Liver (tissue), 9 donors: ENCODE measurements around the gene UNC5A. TPM values are rescaled to one million over a fixed set of nuclear protein-coding genes. Genes with fewer than 3 reads are reported as not detected.

Experiments used
- DNase-seq: peaks from one replicate; pipeline ENCODE4 v3.0.0-alpha.2; 2017; ENCODE audit warnings: low spot score
- H3K27ac ChIP-seq, 2 donors: one replicate each; pipeline ENCODE4 v1.7.0; 2013; ENCODE audit warnings: inconsistent platforms in 2 of 2, low read length in 2 of 2, control low read depth in 1 of 2, low read depth in 1 of 2, mild to moderate bottlenecking in 1 of 2
- H3K27me3 ChIP-seq, 4 donors: one replicate each; pipeline versions ENCODE4 v1.6.1 to v1.7.0; 2013; ENCODE audit warnings: low read length in 3 of 4, inconsistent platforms in 1 of 4, mild to moderate bottlenecking in 1 of 4, moderate library complexity in 1 of 4; ENCODE audit not compliant: control insufficient read depth in 4 of 4, insufficient read depth in 4 of 4
- H3K36me3 ChIP-seq, 4 donors: one replicate each; pipeline versions ENCODE4 v1.6.1 to v1.7.0; 2013; ENCODE audit warnings: low read length in 3 of 4, mild to moderate bottlenecking in 3 of 4, low read depth in 1 of 4, moderate library complexity in 1 of 4; ENCODE audit not compliant: control insufficient read depth in 4 of 4, insufficient read depth in 3 of 4
- H3K4me1 ChIP-seq, 4 donors: one replicate each; pipeline versions ENCODE4 v1.6.1 to v1.7.0; 2013; ENCODE audit warnings: low read length in 3 of 4, mild to moderate bottlenecking in 3 of 4, moderate library complexity in 1 of 4; ENCODE audit not compliant: control insufficient read depth in 4 of 4, insufficient read depth in 4 of 4
- H3K4me3 ChIP-seq, 3 donors: one replicate each; pipeline versions ENCODE4 v1.6.1 to v1.7.0; 2013; ENCODE audit warnings: low read length in 3 of 3, control low read depth in 1 of 3, low read depth in 1 of 3, mild to moderate bottlenecking in 1 of 3
- H3K9ac ChIP-seq, 2 donors: one replicate each; pipeline ENCODE4 v1.7.0; 2013; ENCODE audit warnings: low read length in 2 of 2, mild to moderate bottlenecking in 2 of 2, moderate library complexity in 2 of 2, control low read depth in 1 of 2, low read depth in 1 of 2
- H3K9me3 ChIP-seq, 4 donors: one replicate each; pipeline versions ENCODE4 v1.6.1 to v1.7.0; 2013; ENCODE audit warnings: low read length in 3 of 4; ENCODE audit not compliant: control insufficient read depth in 4 of 4
- EGR1 ChIP-seq, 2 donors: IDR thresholded peaks; 2 replicates each; pipeline ENCODE4 v1.6.1; 2016 to 2018; ENCODE audit warnings: antibody characterized with exemption in 2 of 2, low read depth in 2 of 2
- FOXA1 ChIP-seq: IDR thresholded peaks from 2 replicates; pipeline ENCODE4 v1.6.1; 2016; ENCODE audit warnings: antibody characterized with exemption
- FOXA2 ChIP-seq: IDR thresholded peaks from 2 replicates; pipeline ENCODE4 v1.6.1; 2016; ENCODE audit warnings: antibody characterized with exemption
- GABPA ChIP-seq, 2 donors: IDR thresholded peaks in 1 of 2; conservative IDR thresholded peaks in 1 of 2; 2 replicates each; pipeline ENCODE4 v1.6.1; 2016; ENCODE audit warnings: antibody characterized with exemption in 2 of 2, mild to moderate bottlenecking in 1 of 2, moderate library complexity in 1 of 2
- HNF4A ChIP-seq, 2 donors: conservative IDR thresholded peaks; 2 replicates each; pipeline ENCODE4 v1.6.1; 2016; ENCODE audit warnings: antibody characterized with exemption in 2 of 2, mild to moderate bottlenecking in 2 of 2
- HNF4G ChIP-seq: IDR thresholded peaks from 2 replicates; pipeline ENCODE4 v1.6.1; 2016; ENCODE audit warnings: antibody characterized with exemption
- JUND ChIP-seq, 2 donors: IDR thresholded peaks; 2 replicates each; pipeline ENCODE4 v1.6.1; 2016; ENCODE audit warnings: antibody characterized with exemption in 2 of 2
- MAX ChIP-seq: IDR thresholded peaks from 2 replicates; pipeline ENCODE4 v1.6.1; 2016; ENCODE audit warnings: antibody characterized with exemption
- NR2F2 ChIP-seq: IDR thresholded peaks from 2 replicates; pipeline ENCODE4 v1.6.1; 2016; ENCODE audit warnings: antibody characterized with exemption
- RAD21 ChIP-seq, 2 donors: IDR thresholded peaks; 2 replicates each; pipeline ENCODE4 v1.6.1; 2016; ENCODE audit warnings: antibody characterized with exemption in 2 of 2, mild to moderate bottlenecking in 2 of 2
- RXRA ChIP-seq, 2 donors: IDR thresholded peaks; 2 replicates each; pipeline ENCODE4 v1.6.1; 2017 to 2018; ENCODE audit warnings: antibody characterized with exemption in 2 of 2, mild to moderate bottlenecking in 1 of 2
- TAF1 ChIP-seq: conservative IDR thresholded peaks from 2 replicates; pipeline ENCODE4 v1.6.1; 2016; ENCODE audit warnings: antibody characterized with exemption, mild to moderate bottlenecking
- YY1 ChIP-seq: IDR thresholded peaks from 2 replicates; pipeline ENCODE4 v1.6.1; 2016; ENCODE audit warnings: antibody characterized with exemption, mild to moderate bottlenecking
- WGBS: extraction: QIAGEN DNeasy Blood & Tissue Kit; methylation state at CpG from one replicate; pipeline ENCODE4 v1.1.7; 2013; 5-methylcytosine and 5-hydroxymethylcytosine counted together
- polyA plus RNA-seq, 2 donors: library from polyadenylated mRNA; stranded (reverse) in 1 of 2; unstranded in 1 of 2; fragments of 200-250 nt in 1 of 2; fragments of >200 nt in 1 of 2; fragmentation: Nextera tagmentation in 1 of 2; extraction: Ambion mirVana in 1 of 2; gene quantifications; one replicate each; pipeline versions ENCODE4 v1.2.1 to v1.2.3, GENCODE V29; 2013 to 2015
- total RNA-seq, 2 donors: library from RNA; depleted of rRNA; stranded (reverse); fragments of >200 nt; gene quantifications; one replicate each; pipeline ENCODE4 v1.2.3, GENCODE V29; 2014
- TF ChIP-seq, protein P1 (sequence below): IDR thresholded peaks from 2 replicates; pipeline ENCODE4 v1.6.1; 2016; ENCODE audit warnings: antibody characterized with exemption
- donor health status: healthy.
- donor health status: healthy.
- donor health status: healthy.
- donor health status: healthy.
- donor health status: healthy.

Gene UNC5A
- total and polyA plus RNA-seq, 4 donors: under 0.01 to 0.07 (median 0.03) TPM; not detected in 1

DNA sequence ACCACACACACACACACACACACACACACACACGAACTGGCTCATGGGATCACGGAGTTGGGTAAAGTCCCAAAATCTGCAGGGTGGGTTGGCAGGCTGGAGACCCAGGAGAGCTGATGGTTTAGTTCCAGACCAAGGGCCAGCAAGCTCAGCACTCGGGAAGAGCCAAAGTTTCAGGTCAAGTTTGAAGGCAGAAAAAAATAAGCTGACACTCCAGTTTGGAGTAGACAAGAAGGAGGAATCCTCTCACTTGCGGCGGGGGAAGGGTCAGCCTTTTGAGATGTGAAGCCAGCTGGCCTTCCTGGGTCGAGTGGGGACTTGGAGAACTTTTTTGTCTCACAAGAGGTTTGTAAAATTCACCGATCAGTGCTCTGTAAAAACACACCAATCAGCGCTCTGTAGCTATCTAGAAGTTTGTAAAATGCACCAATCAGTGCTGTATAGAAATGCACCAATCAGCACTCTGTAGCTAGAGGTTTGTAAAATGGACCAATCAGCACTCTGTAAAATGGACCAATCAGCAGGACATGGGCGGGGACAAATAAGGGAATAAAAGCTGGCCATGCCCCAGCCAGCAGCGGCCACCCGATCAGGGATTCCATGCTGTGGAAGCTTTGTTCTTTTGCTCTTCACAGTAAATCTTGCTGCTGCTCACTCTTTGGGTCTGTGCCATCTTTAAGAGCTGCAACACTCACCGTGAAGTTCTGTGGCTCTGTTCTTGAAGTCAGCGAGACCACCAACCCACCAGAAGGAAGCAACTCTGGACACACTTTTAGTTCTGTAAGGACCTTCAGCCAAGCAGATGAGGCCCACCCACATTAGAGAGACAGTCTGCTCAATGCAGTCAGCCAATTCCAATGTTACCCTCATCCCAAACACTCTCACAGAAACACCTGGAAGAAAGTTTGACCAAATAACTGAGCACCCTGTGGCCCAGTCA lies 37.8 kb upstream of the UNC5A start:
- H3K27me3 ChIP-seq: peaks cover 0 to 11% (median 3%) of the 10 kb centered on the region in 4 donors
- no peak overlapping the region for H3K27ac ChIP-seq
- no peaks in the 10 kb centered on the region for H3K4me1 ChIP-seq
- H3K9me3 ChIP-seq: no peaks in the 10 kb centered on the region
- no peaks in the 10 kb centered on the region for H3K36me3 ChIP-seq
- DNase-seq: peak; percentile 17
- TF ChIP-seq, protein P1, sequence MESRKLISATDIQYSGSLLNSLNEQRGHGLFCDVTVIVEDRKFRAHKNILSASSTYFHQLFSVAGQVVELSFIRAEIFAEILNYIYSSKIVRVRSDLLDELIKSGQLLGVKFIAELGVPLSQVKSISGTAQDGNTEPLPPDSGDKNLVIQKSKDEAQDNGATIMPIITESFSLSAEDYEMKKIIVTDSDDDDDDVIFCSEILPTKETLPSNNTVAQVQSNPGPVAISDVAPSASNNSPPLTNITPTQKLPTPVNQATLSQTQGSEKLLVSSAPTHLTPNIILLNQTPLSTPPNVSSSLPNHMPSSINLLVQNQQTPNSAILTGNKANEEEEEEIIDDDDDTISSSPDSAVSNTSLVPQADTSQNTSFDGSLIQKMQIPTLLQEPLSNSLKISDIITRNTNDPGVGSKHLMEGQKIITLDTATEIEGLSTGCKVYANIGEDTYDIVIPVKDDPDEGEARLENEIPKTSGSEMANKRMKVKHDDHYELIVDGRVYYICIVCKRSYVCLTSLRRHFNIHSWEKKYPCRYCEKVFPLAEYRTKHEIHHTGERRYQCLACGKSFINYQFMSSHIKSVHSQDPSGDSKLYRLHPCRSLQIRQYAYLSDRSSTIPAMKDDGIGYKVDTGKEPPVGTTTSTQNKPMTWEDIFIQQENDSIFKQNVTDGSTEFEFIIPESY: no peak
- TF ChIP-seq EGR1 (IDR thresholded peaks at IDR 0.05; ENCODE audit: low read depth in 2 of 2) (no peak), NR2F2 (no peak), TAF1 (no peak), RAD21 (IDR thresholded peaks at IDR 0.05) (no peak), RXRA (IDR thresholded peaks at IDR 0.05) (no peak), HNF4G (no peak), HNF4A (conservative IDR thresholded peaks at IDR 0.05) (no peak), GABPA (IDR thresholded peaks at IDR 0.05 in 1 of 2, conservative IDR thresholded peaks at IDR 0.05 in 1 of 2) (no peak), FOXA2 (no peak), FOXA1 (no peak), JUND (IDR thresholded peaks at IDR 0.05) (no peak), MAX (no peak)
- no peak overlapping the region for H3K4me3 ChIP-seq
- no peak overlapping the region for H3K9ac ChIP-seq
- 77% methylated on average over 13 of the region's 13 CpGs for WGBS

GRCh38 chr5:176773408-176774035 lies 36.8 kb upstream of the UNC5A start:
- Histone ChIP-seq H3K9me3 (no peaks in the 10 kb centered on the region), H3K36me3 (no peaks in the 10 kb centered on the region), H3K4me1 (no peaks in the 10 kb centered on the region), H3K27ac (no peak overlapping the region), H3K27me3 (peaks cover 0 to 7% (median 0%) of the 10 kb centered on the region in 4 donors), H3K4me3 (no peak overlapping the region), H3K9ac (no peak overlapping the region)
- WGBS: 83% methylated on average over 16 of the region's 16 CpGs
- DNase-seq: peak; percentile 17
- no peak for TF ChIP-seq JUND (IDR thresholded peaks at IDR 0.05)
- TF ChIP-seq NR2F2: no peak
- no peak for TF ChIP-seq EGR1 (IDR thresholded peaks at IDR 0.05; ENCODE audit: low read depth in 2 of 2)
- no peak for TF ChIP-seq RXRA (IDR thresholded peaks at IDR 0.05)
- no peak for TF ChIP-seq HNF4A (conservative IDR thresholded peaks at IDR 0.05)
- no peak for TF ChIP-seq YY1
